GM12878 (cell line): ENCODE data around the gene LARGE1. TPM values are rescaled to one million over a fixed set of nuclear protein-coding genes. Genes with fewer than 3 reads are reported as not detected.

ENCODE experiments used
- ATAC-seq: fragments of 200-7000 bp; cut with Tn5 transposase; 3 replicates; pipeline ENCODE4 v1.9.1; 2020; ENCODE audit warnings: mild to moderate bottlenecking, moderate library complexity
- BruUV-seq: library from RNA; stranded (reverse); fragments of 400-500 nt; replicated peaks from 2 replicates; lab custom pipeline; 2021; lab: Mats Ljungman, UMichigan
- CTCF ChIA-PET: fragments of 300-600 bp; sonication (Branson Sonifier 250); formaldehyde crosslinking; extraction: SDS; loops from one replicate; lab custom pipeline; 2021; ENCODE audit warnings: inconsistent platforms; lab: Yijun Ruan, JAX
- POLR2A ChIA-PET: fragments of 350-600 bp; formaldehyde crosslinking; extraction: SDS; loops from one replicate; lab custom pipeline; 2021; ENCODE audit warnings: inconsistent platforms; lab: Charles Lee
- RAD21 ChIA-PET: fragments of 300-600 bp; sonication (Branson Sonifier 250); formaldehyde crosslinking; loops from one replicate; lab custom pipeline; 2023; ENCODE audit warnings: antibody characterized with exemption; ENCODE audit not compliant: unreplicated experiment; lab: Charles Lee
- SMC1A ChIA-PET: fragments of 300-600 bp; sonication (Branson Sonifier 250); formaldehyde crosslinking; loops from one replicate; lab custom pipeline; 2023; ENCODE audit not compliant: unreplicated experiment, uncharacterized antibody; lab: Charles Lee
- DNase-seq: peaks from one replicate; pipeline ENCODE4 v3.0.0-alpha.2; 2011; ENCODE audit warnings: low read depth, low spot score
- FAIRE-seq: peaks from 3 replicates; lab custom pipeline; 2011; peaks lifted over from hg19 to GRCh38; lab: Jason Lieb, UNC
- H2AFZ ChIP-seq: 2 replicates; pipeline ENCODE4 v1.6.0; 2011; ENCODE audit warnings: low read depth, low read length, control low read depth; ENCODE audit not compliant: control insufficient read depth
- H3K27ac ChIP-seq: 2 replicates; pipeline ENCODE4 v1.5.1; 2011; ENCODE audit warnings: control low read depth; ENCODE audit not compliant: control insufficient read depth, insufficient read depth
- H3K27me3 ChIP-seq, 2 experiments: replicated peaks in 1 of 2; 2 replicates each; pipeline versions ENCODE4 v1.6.0 to v1.6.1; 2011; ENCODE audit warnings: low read length in 1 of 2; ENCODE audit not compliant: control insufficient read depth in 2 of 2, insufficient read depth in 2 of 2
- H3K36me3 ChIP-seq, 2 experiments: 2 replicates each; pipeline ENCODE4 v1.5.1; 2011; ENCODE audit warnings: low read length in 1 of 2; ENCODE audit not compliant: control insufficient read depth in 2 of 2, insufficient read depth in 2 of 2
- H3K4me1 ChIP-seq: 2 replicates; pipeline ENCODE4 v1.6.1; 2011; ENCODE audit warnings: mild to moderate bottlenecking, low read length, moderate library complexity, mixed read lengths; ENCODE audit not compliant: control insufficient read depth, insufficient read depth
- H3K4me2 ChIP-seq: 2 replicates; pipeline ENCODE4 v1.6.0; 2011; ENCODE audit warnings: control low read depth; ENCODE audit not compliant: control insufficient read depth, insufficient read depth
- H3K4me3 ChIP-seq: fragments of 200-600 bp; sonication (generic); 2 replicates; pipeline ENCODE4 v1.5.1; 2016
- H3K79me2 ChIP-seq: 2 replicates; pipeline ENCODE4 v1.6.0; 2011; ENCODE audit warnings: low read length; ENCODE audit not compliant: control insufficient read depth, insufficient read depth
- H3K9ac ChIP-seq: 2 replicates; pipeline ENCODE4 v1.8.0; 2011; ENCODE audit warnings: low read length, control low read depth, mixed read lengths; ENCODE audit not compliant: control insufficient read depth, insufficient read depth
- H3K9me3 ChIP-seq: replicated peaks from 3 replicates; pipeline ENCODE4 v1.5.1; 2011; ENCODE audit warnings: mild to moderate bottlenecking, low read length; ENCODE audit not compliant: control insufficient read depth, insufficient read depth
- H4K20me1 ChIP-seq: 2 replicates; pipeline ENCODE4 v1.6.0; 2011; ENCODE audit not compliant: control insufficient read depth, insufficient read depth
- ATF2 ChIP-seq: IDR thresholded peaks from 2 replicates; pipeline ENCODE4 v1.6.1; 2012; ENCODE audit warnings: low read length, inconsistent platforms
- BCL11A ChIP-seq: IDR thresholded peaks from 2 replicates; pipeline ENCODE4 v1.6.1; 2011; ENCODE audit warnings: low read depth, low read length
- BRCA1 ChIP-seq: IDR thresholded peaks from 2 replicates; pipeline ENCODE4 v1.6.1; 2011; ENCODE audit warnings: low read depth, low read length, improper control_type of control experiment
- CEBPB ChIP-seq, 2 experiments: fragments of 150-350 bp in 1 of 2; IDR thresholded peaks; 2 replicates each; pipeline ENCODE4 v1.6.1; 2012 to 2014; ENCODE audit warnings: low read depth in 2 of 2, low read length in 2 of 2, borderline replicate concordance in 1 of 2, inconsistent platforms in 1 of 2
- E2F4 ChIP-seq: IDR thresholded peaks from 2 replicates; pipeline ENCODE4 v1.6.1; 2012; ENCODE audit warnings: low read depth, low read length, improper control_type of control experiment
- E4F1 ChIP-seq: fragments of 450-650 bp; IDR thresholded peaks from 2 replicates; pipeline ENCODE4 v1.6.1; 2018; ENCODE audit warnings: borderline replicate concordance, mild to moderate bottlenecking; ENCODE audit not compliant: partially characterized antibody
- IRF3 ChIP-seq: fragments of 450-650 bp; IDR thresholded peaks from 2 replicates; pipeline ENCODE4 v1.6.1; 2014; ENCODE audit warnings: mild to moderate bottlenecking
- IRF4 ChIP-seq: IDR thresholded peaks from 2 replicates; pipeline ENCODE4 v1.6.1; 2011; ENCODE audit warnings: low read depth, low read length
- MAX ChIP-seq: IDR thresholded peaks from 2 replicates; pipeline ENCODE4 v1.6.1; 2012; ENCODE audit warnings: low read depth, low read length, improper control_type of control experiment
- MTA2 ChIP-seq: fragments of 450-650 bp; IDR thresholded peaks from 2 replicates; pipeline ENCODE4 v1.6.1; 2016; ENCODE audit warnings: low read depth, mild to moderate bottlenecking, moderate library complexity
- SMAD1 ChIP-seq: fragments of 450-650 bp; IDR thresholded peaks from 2 replicates; pipeline ENCODE4 v1.6.1; 2018; ENCODE audit warnings: mild to moderate bottlenecking, low read depth; ENCODE audit not compliant: partially characterized antibody
- SMC3 ChIP-seq: IDR thresholded peaks from 2 replicates; pipeline ENCODE4 v1.6.1; 2011; ENCODE audit warnings: low read length, improper control_type of control experiment, borderline replicate concordance
- WGBS: methylation state at CpG from one replicate; pipeline ENCODE4 v1.1.6; 2016; ENCODE audit warnings: low lambda C conversion rate; ENCODE audit not compliant: insufficient replicate concordance, insufficient coverage; ENCODE audit errors: missing lambda C conversion rate; 5-methylcytosine and 5-hydroxymethylcytosine counted together
- in situ Hi-C: fragments of 300-500 bp; cut with MboI; formaldehyde crosslinking; loops from 9 replicates; pipeline ENCODE4 v1.14.3; 2018; ENCODE audit warnings: mixed read lengths
- intact Hi-C: fragments of 100-400 bp; cut with micrococcal nuclease; formaldehyde crosslinking; loops from one replicate; pipeline ENCODE4 v1.14.2; 2022; ENCODE audit not compliant: unreplicated experiment
- polyA plus RNA-seq, 11 experiments: library from polyadenylated mRNA; depleted of rRNA in 4 of 11; unstranded in 6 of 11; stranded (reverse) in 5 of 11; fragments of >200 nt; fragmentation: Nextera tagmentation in 4 of 11; fragmentation: Illumina TruSeq in 1 of 11; extraction: Ambion mirVana in 4 of 11; extraction: Trizol in 1 of 11; gene quantifications; 1 replicate in 1 of 11; 2 replicates in 10 of 11; pipeline versions ENCODE4 v1.2.1 to v1.2.3, GENCODE V29; 2011 to 2016; ENCODE audit warnings: inconsistent platforms in 2 of 11, missing spikeins in 2 of 11, low read depth in 1 of 11
- total RNA-seq, 4 experiments: library from RNA; depleted of rRNA in 3 of 4; stranded (reverse); fragments of >200 nt in 3 of 4; fragmentation: Illumina TruSeq in 1 of 4; extraction: Trizol in 1 of 4; gene quantifications; 2 replicates each; pipeline versions ENCODE4 v1.2.1 to v1.2.3, GENCODE V29; 2013 to 2021

The LARGE1 gene
- total and polyA plus RNA-seq, 10 of the 15 experiments (the other 5 are each of a cell fraction or from before 2014, with no cell fraction given) = 3.2 to 41.4 (median 17.3) TPM

- SMC1A ChIA-PET = no interaction called here
- in situ Hi-C loops = no loop called here
- Histone ChIP-seq H3K4me2 (no peak overlapping the region), H2AFZ (no peak overlapping the region), H3K27me3 (no peaks in the 10 kb centered on the region), H3K79me2 (peaks cover 40% of the 10 kb centered on the region), H4K20me1 (no peaks in the 10 kb centered on the region), H3K4me1 (peaks cover 44% of the 10 kb centered on the region), H3K9me3 (no peaks in the 10 kb centered on the region; the same call in 2 of the 3 replicates), H3K9ac (no peak overlapping the region), H3K4me3 (no peak overlapping the region), H3K27ac (no peak overlapping the region), H3K36me3 (no peaks in the 10 kb centered on the region)
- POLR2A ChIA-PET = no interaction called here
- intact Hi-C loops = no loop called here
- TF ChIP-seq E4F1 = no peak
- ATAC-seq = no peak
- RAD21 ChIA-PET = no interaction called here
- over 99% methylated on average over 13 of the region's 13 CpGs for WGBS
- DNase-seq = no peak
- no peak for FAIRE-seq
- no TSS peak for BruUV-seq
- CTCF ChIA-PET = no interaction called here
Measured at GRCh38 chr22:33887173-33887572, 33.1 kb downstream of the LARGE1 start.

GRCh38 chr22:33886696-33887095 is 33.6 kb downstream of the LARGE1 start:
- in situ Hi-C loops = no loop called here
- SMC1A ChIA-PET = no interaction called here
- TF ChIP-seq ATF2 (no peak), SMAD1 (no peak), SMC3 (no peak), MAX (no peak), BRCA1 (no peak), IRF3 (no peak), CEBPB (IDR thresholded peaks at IDR 0.05; ENCODE audit: borderline replicate concordance in 1 of 2, low read depth in 2 of 2, low read length in 2 of 2) (no peak), MTA2 (no peak), E2F4 (no peak), BCL11A (no peak), IRF4 (no peak)

More at GRCh38 chr22:33886696-33887095, 33.6 kb downstream of the LARGE1 start:
- ChIA-PET CTCF (no interaction called here), POLR2A (no interaction called here), RAD21 (no interaction called here)
- FAIRE-seq (no peak), ATAC-seq (no peak), DNase-seq (no peak)
- Histone ChIP-seq H3K79me2 (peaks cover 36% of the 10 kb centered on the region), H3K36me3 (no peaks in the 10 kb centered on the region), H3K9me3 (no peaks in the 10 kb centered on the region; the same call in 2 of the 3 replicates), H2AFZ (no peak overlapping the region), H3K4me3 (no peak overlapping the region), H3K27me3 (no peaks in the 10 kb centered on the region), H3K9ac (no peak overlapping the region), H3K4me1 (peaks cover 40% of the 10 kb centered on the region), H4K20me1 (no peaks in the 10 kb centered on the region), H3K27ac (no peak overlapping the region), H3K4me2 (no peak overlapping the region)
- no TSS peak for BruUV-seq
- WGBS = 96% methylated on average over 5 of the region's 5 CpGs
- intact Hi-C loops = no loop called here
